Retinal pigment epithelial cell (primary cell): ENCODE measurements around the gene FBXL2.

Experiments
- DNase-seq: peaks from one replicate; pipeline ENCODE4 v3.0.0-alpha.2; 2010; ENCODE audit warnings: low read depth
- H3K4me3 ChIP-seq: 2 replicates; pipeline ENCODE4 v1.5.1; 2011; ENCODE audit warnings: mild to moderate bottlenecking, low read length, control low read depth, moderate library complexity
- CTCF ChIP-seq: conservative IDR thresholded peaks from 2 replicates; pipeline ENCODE4 v1.5.1; 2011; ENCODE audit warnings: low read depth, low read length, control low read depth, inconsistent platforms

FBXL2 gene, protein sequence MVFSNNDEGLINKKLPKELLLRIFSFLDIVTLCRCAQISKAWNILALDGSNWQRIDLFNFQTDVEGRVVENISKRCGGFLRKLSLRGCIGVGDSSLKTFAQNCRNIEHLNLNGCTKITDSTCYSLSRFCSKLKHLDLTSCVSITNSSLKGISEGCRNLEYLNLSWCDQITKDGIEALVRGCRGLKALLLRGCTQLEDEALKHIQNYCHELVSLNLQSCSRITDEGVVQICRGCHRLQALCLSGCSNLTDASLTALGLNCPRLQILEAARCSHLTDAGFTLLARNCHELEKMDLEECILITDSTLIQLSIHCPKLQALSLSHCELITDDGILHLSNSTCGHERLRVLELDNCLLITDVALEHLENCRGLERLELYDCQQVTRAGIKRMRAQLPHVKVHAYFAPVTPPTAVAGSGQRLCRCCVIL

GRCh38 chr3:33277193-33277882 is at the start of gene FBXL2:
FBXL2 (plus strand) TSS chr3:33277442; CDS start chr3:33277513, 71 bp downstream.
- peak within 1 kb of the TSS; percentile 79 for H3K4me3 ChIP-seq
- TF ChIP-seq CTCF = no peak
- DNase-seq = peak; percentile 31

DNA sequence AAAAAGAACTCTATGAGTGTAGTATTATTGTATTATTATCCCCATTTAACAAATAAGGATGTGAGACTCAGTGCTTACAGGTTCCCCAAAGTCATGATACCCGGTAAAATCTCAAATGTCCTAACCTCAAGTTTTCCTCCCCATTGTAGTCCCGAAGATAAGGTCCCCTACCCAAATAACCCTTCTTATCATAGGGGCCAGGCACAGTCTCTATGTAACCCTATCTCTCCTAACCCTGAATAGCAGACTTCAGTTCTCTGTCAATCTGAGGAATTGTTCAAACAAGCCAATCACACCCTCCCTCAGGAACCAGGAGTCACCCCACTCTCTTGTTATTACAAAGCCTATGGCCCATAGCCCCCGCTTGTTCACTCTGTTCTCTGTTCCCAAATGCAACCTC is 48.2 kb upstream of the FBXL2 start:
- no peak for TF ChIP-seq CTCF
- no peak for DNase-seq
- H3K4me3 ChIP-seq = no peak overlapping the region

DNA sequence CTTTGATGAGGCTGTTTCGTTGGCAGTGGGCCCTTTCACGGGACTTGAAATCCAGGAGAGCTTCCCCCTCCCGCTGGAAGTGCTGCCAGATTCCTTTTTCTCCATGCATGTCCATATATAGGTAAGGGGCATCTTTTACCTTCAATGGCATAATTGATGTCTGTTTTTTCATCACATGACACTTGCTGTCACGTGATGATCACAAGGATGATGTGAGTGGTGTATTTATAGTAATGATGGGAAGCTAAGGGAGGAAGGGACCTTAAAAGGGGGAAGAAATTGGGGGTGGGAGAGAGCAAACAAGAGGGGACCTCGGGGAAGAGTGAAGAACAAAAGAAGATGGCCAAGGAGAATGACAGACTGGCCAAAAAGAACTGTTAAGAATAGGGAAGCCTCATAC is 47.3 kb upstream of the FBXL2 start:
- no peak for TF ChIP-seq CTCF
- DNase-seq = no peak
- no peak overlapping the region for H3K4me3 ChIP-seq

DNA sequence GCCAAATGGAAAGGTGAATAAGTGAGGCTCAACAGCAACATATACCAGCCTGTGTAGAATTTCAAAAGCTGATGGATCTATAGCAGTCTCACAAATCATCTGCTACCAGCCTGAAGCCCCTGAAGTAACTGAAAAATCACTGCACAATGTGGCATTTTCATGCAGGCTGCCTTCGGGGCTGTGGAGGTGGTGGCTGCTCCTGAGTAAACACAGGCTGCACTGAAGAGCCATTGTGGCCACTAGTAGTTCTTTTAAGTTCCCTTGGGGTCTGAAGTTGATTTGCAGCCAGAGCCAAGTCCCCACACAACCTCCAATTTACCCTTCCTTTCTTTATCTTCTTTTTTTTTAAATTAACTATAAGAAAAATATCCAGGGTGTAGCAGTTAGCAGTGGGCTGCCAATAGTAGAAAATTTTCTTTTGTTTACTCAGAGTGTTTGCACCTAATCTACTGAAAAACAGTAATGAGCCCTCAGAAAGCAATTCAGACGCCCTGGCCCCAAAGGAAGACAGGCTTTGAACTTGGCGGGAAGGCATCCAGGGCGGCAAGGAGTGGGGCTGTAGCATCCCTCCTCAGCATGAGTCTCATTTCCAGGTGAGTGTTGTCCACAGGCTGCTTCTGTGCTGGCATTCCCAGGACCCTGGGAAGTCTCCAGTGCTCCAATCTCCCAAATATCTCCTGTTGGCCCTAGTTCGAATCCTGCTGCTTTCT is 45.3 kb upstream of the FBXL2 start:
- no peak overlapping the region for H3K4me3 ChIP-seq
- TF ChIP-seq CTCF = no peak
- no peak for DNase-seq

DNA sequence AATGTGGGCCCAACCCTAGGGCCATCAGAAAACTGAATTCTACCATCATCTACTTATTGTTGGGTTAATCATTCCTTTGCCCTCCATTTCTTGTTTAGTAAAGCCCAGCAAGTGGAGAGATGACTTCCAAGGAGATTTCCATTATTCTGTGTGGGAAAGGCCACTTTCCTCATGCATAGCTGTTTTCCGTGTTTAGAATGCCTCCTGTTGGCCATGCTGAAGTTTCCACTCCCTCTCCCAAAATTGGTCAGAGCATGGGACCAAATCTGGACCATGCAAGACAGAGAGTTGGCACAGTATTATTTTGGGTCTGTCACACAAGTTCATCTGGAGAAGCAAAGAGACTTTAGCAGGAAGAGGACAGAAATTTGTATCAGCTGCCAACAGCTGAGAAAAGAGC is 43.4 kb upstream of the FBXL2 start:
- peak; percentile 1 for TF ChIP-seq CTCF
- no peak for DNase-seq
- no peak overlapping the region for H3K4me3 ChIP-seq

GRCh38 chr3:33236005-33236404 is 41.2 kb upstream of the FBXL2 start:
- no peak overlapping the region for H3K4me3 ChIP-seq
- no peak for TF ChIP-seq CTCF
- DNase-seq = no peak
